HCT116 (cell line): Measurements from ENCODE around the gene MTHFD1L. TPM values are rescaled to one million over a fixed set of nuclear protein-coding genes. Genes with fewer than 3 reads are reported as not detected.

Experiments used
- ATAC-seq: fragments of 200-7000 bp; cut with Tn5 transposase; 2 replicates; pipeline ENCODE4 v1.9.1; 2020; ENCODE audit warnings: mild to moderate bottlenecking, moderate library complexity
- BruUV-seq: library from RNA; stranded (reverse); fragments of 400-500 nt; replicated peaks from 2 replicates; lab custom pipeline; 2021; lab: Mats Ljungman, UMichigan
- CTCF ChIA-PET: fragments of 300-600 bp; sonication (Branson Sonifier 250); formaldehyde crosslinking; loops from one replicate; lab custom pipeline; 2021; ENCODE audit warnings: antibody characterized with exemption; lab: Charles Lee
- POLR2A ChIA-PET: fragments of 300-600, 350-600 bp; sonication (Branson Sonifier 250); formaldehyde crosslinking; loops from one replicate; lab custom pipeline; 2021; ENCODE audit warnings: antibody characterized with exemption; lab: Charles Lee
- RAD21 ChIA-PET, 2 experiments: fragments of 300-600 bp; sonication (Branson Sonifier 250); formaldehyde crosslinking; loops; one replicate each; lab custom pipeline; 2023; ENCODE audit warnings: low total read pairs in 2 of 2; ENCODE audit not compliant: uncharacterized antibody in 2 of 2, unreplicated experiment in 2 of 2, low non-redundant PET in 1 of 2; lab: Charles Lee
- DNase-seq: peaks from one replicate; pipeline ENCODE4 v3.0.0-alpha.2; 2010; ENCODE audit warnings: low read depth, low spot score
- H2AFZ ChIP-seq: fragments of 200-600 bp; shearing (Covaris generic), sonication (generic); 2 replicates; pipeline ENCODE4 v1.6.1; 2017; ENCODE audit warnings: low read depth, mixed run types, mixed read lengths, antibody characterized with exemption, low read length; ENCODE audit not compliant: poor library complexity, severe bottlenecking
- H3K27ac ChIP-seq: 2 replicates; pipeline ENCODE4 v1.5.1; 2012; ENCODE audit warnings: low read depth, low read length
- H3K27me3 ChIP-seq: fragments of 200-600 bp; sonication (generic); 2 replicates; pipeline ENCODE4 v1.6.1; 2016; ENCODE audit warnings: mixed run types, low read length, mixed read lengths; ENCODE audit not compliant: insufficient read depth
- H3K36me3 ChIP-seq, 2 experiments: fragments of 200-500 bp in 1 of 2; fragments of 200-600 bp in 1 of 2; sonication (Bioruptor generic) in 1 of 2; sonication (generic) in 1 of 2; 2 replicates each; pipeline versions ENCODE4 v1.5.1 to v1.6.1; 2014 to 2016; ENCODE audit warnings: low read length in 2 of 2, inconsistent platforms in 1 of 2, mixed read lengths in 1 of 2, mixed run types in 1 of 2; ENCODE audit not compliant: insufficient read depth in 2 of 2, control insufficient read depth in 1 of 2
- H3K4me1 ChIP-seq, 2 experiments: fragments of 200-600 bp in 1 of 2; sonication (generic) in 1 of 2; 2 replicates each; pipeline versions ENCODE4 v1.5.1 to v1.6.1; 2012 to 2017; ENCODE audit warnings: low read length in 2 of 2, inconsistent platforms in 1 of 2, mild to moderate bottlenecking in 1 of 2, mixed read lengths in 1 of 2, mixed run types in 1 of 2, moderate library complexity in 1 of 2; ENCODE audit not compliant: insufficient read depth in 2 of 2, control insufficient read depth in 1 of 2
- H3K4me2 ChIP-seq: fragments of 200-600 bp; sonication (generic); 2 replicates; pipeline ENCODE4 v1.6.1; 2017; ENCODE audit warnings: mixed run types, low read length, mixed read lengths
- H3K4me3 ChIP-seq, 2 experiments: fragments of 200-600 bp in 1 of 2; sonication (generic) in 1 of 2; replicated peaks in 1 of 2; 2 replicates each; pipeline ENCODE4 v1.5.1; 2011 to 2016; ENCODE audit warnings: low read length in 2 of 2, control low read depth in 1 of 2, low read depth in 1 of 2, mild to moderate bottlenecking in 1 of 2, mixed read lengths in 1 of 2, mixed run types in 1 of 2
- H3K79me2 ChIP-seq: fragments of 200-600 bp; sonication (generic); 2 replicates; pipeline ENCODE4 v1.6.1; 2017; ENCODE audit warnings: mild to moderate bottlenecking, mixed run types, low read length, moderate library complexity, mixed read lengths; ENCODE audit not compliant: insufficient read depth
- H3K9ac ChIP-seq: fragments of 200-600 bp; sonication (generic); 2 replicates; pipeline ENCODE4 v1.6.1; 2016; ENCODE audit warnings: low read length, mixed read lengths
- H3K9me2 ChIP-seq: fragments of 200-600 bp; sonication (generic), shearing (Covaris generic); 2 replicates; pipeline ENCODE4 v1.6.1; 2017; ENCODE audit warnings: mixed run types, mild to moderate bottlenecking, moderate library complexity; ENCODE audit not compliant: insufficient read depth
- H3K9me3 ChIP-seq, 2 experiments: fragments of 200-500 bp in 1 of 2; fragments of 200-600 bp in 1 of 2; sonication (Bioruptor generic) in 1 of 2; sonication (generic) in 1 of 2; 2 replicates each; pipeline ENCODE4 v1.6.1; 2014 to 2017; ENCODE audit warnings: low read length in 2 of 2, mixed read lengths in 2 of 2, inconsistent platforms in 1 of 2, low read depth in 1 of 2, mild to moderate bottlenecking in 1 of 2, mixed run types in 1 of 2, moderate library complexity in 1 of 2; ENCODE audit not compliant: control insufficient read depth in 1 of 2, insufficient read depth in 1 of 2
- H4K20me1 ChIP-seq: fragments of 200-600 bp; sonication (generic), shearing (Covaris generic); 2 replicates; pipeline ENCODE4 v1.6.1; 2017; ENCODE audit warnings: mixed run types, mild to moderate bottlenecking, moderate library complexity; ENCODE audit not compliant: insufficient read depth
- CEBPB ChIP-seq: IDR thresholded peaks from 2 replicates; pipeline ENCODE4 v1.6.1; 2012; ENCODE audit warnings: low read depth
- EGR1 ChIP-seq: IDR thresholded peaks from 2 replicates; pipeline ENCODE4 v1.6.1; 2012; ENCODE audit warnings: low read depth
- ELF1 ChIP-seq: IDR thresholded peaks from 2 replicates; pipeline ENCODE4 v1.6.1; 2012; ENCODE audit warnings: low read depth, borderline replicate concordance
- FOSL1 ChIP-seq: IDR thresholded peaks from 2 replicates; pipeline ENCODE4 v1.6.1; 2012; ENCODE audit warnings: low read depth
- JUND ChIP-seq: IDR thresholded peaks from 2 replicates; pipeline ENCODE4 v1.6.1; 2012
- POLR2A ChIP-seq: IDR thresholded peaks from 2 replicates; pipeline ENCODE4 v1.7.0; 2011; ENCODE audit warnings: borderline replicate concordance; ENCODE audit not compliant: insufficient read depth, insufficient read length; ENCODE audit errors: extremely low read depth
- POLR2AphosphoS5 ChIP-seq: IDR thresholded peaks from 2 replicates; pipeline ENCODE4 v1.6.1; 2011; ENCODE audit warnings: mild to moderate bottlenecking, low read depth, low read length, moderate library complexity
- SIN3A ChIP-seq: IDR thresholded peaks from 2 replicates; pipeline ENCODE4 v1.6.1; 2012; ENCODE audit warnings: low read depth
- SP1 ChIP-seq: IDR thresholded peaks from 2 replicates; pipeline ENCODE4 v1.6.1; 2012; ENCODE audit warnings: low read depth
- SRF ChIP-seq: IDR thresholded peaks from 2 replicates; pipeline ENCODE4 v1.6.1; 2012; ENCODE audit warnings: low read depth
- TCF7L2 ChIP-seq: IDR thresholded peaks from 2 replicates; pipeline ENCODE4 v1.7.0; 2011; ENCODE audit warnings: borderline replicate concordance, inconsistent platforms; ENCODE audit not compliant: insufficient read depth, insufficient read length; ENCODE audit errors: extremely low read depth
- YY1 ChIP-seq: IDR thresholded peaks from 2 replicates; pipeline ENCODE4 v1.6.1; 2011; ENCODE audit warnings: low read length, low read depth, moderate library complexity, mild to moderate bottlenecking; ENCODE audit not compliant: insufficient replicate concordance; ENCODE audit errors: extremely low read depth
- ZFX ChIP-seq: fragments of 450-650 bp; IDR thresholded peaks from 2 replicates; pipeline ENCODE4 v1.6.1; 2017
- ZNF274 ChIP-seq: fragments of 200-500 bp; sonication (Bioruptor generic); IDR thresholded peaks from 2 replicates; pipeline ENCODE4 v1.6.1; 2014; ENCODE audit warnings: mild to moderate bottlenecking, low read depth, low read length, inconsistent platforms
- intact Hi-C: fragments of 100-400 bp; cut with micrococcal nuclease; formaldehyde crosslinking; loops from 2 replicates; pipeline ENCODE4 v1.10.0; 2022
- total RNA-seq: library from RNA; stranded (reverse); gene quantifications from one replicate; pipeline ENCODE4 v1.2.1, GENCODE V29; 2021; ENCODE audit not compliant: unreplicated experiment
- TF ChIP-seq, protein P1 (sequence below), 3 experiments: fragments of 200-600 bp in 1 of 3; sonication (generic) in 1 of 3; IDR thresholded peaks in 2 of 3; conservative IDR thresholded peaks in 1 of 3; 2 replicates each; pipeline ENCODE4 v1.5.1; 2012 to 2017; ENCODE audit warnings: low read depth in 2 of 3, low read length in 2 of 3, antibody characterized with exemption in 1 of 3, borderline replicate concordance in 1 of 3, control low read depth in 1 of 3, mild to moderate bottlenecking in 1 of 3, mixed read lengths in 1 of 3, mixed run types in 1 of 3, moderate library complexity in 1 of 3; ENCODE audit not compliant: insufficient read depth in 1 of 3
- TF ChIP-seq, protein P2 (sequence below): IDR thresholded peaks from 2 replicates; pipeline ENCODE4 v1.6.1; 2012
- TF ChIP-seq, protein P3 (sequence below): IDR thresholded peaks from 2 replicates; pipeline ENCODE4 v1.6.1; 2011; ENCODE audit warnings: mild to moderate bottlenecking, low read length, moderate library complexity; ENCODE audit not compliant: insufficient replicate concordance; ENCODE audit errors: extremely low read depth

MTHFD1L gene
- total RNA-seq, 1 experiment from 2014 or later = 127 TPM

DNA sequence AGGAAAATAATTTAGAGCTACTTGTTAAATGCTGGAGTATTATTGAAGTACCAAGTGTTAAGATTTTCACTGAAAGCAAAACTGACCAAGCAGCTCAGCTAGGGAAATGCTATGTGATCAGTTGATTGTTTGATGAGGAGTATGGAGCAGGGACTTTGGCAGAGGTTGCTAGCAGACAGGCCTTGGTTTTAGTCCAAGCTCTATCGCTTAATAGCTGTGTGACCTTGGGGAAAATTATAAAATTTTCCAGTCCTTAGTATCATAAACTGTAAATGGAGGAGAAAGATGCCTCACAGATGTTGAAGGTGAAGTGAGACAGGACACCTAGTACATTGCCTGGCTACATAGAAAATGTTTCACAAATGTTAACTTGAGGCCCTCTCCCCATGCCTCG, 136.6 kb downstream of the MTHFD1L start:
- TF ChIP-seq EGR1 (no peak), YY1 (no peak), FOSL1 (no peak), POLR2AphosphoS5 (no peak), SRF (no peak), TCF7L2 (no peak), POLR2A (no peak), CEBPB (no peak), JUND (no peak), ZNF274 (no peak), ZFX (no peak), ELF1 (no peak), SP1 (no peak), SIN3A (no peak)
- TF ChIP-seq, protein P1, sequence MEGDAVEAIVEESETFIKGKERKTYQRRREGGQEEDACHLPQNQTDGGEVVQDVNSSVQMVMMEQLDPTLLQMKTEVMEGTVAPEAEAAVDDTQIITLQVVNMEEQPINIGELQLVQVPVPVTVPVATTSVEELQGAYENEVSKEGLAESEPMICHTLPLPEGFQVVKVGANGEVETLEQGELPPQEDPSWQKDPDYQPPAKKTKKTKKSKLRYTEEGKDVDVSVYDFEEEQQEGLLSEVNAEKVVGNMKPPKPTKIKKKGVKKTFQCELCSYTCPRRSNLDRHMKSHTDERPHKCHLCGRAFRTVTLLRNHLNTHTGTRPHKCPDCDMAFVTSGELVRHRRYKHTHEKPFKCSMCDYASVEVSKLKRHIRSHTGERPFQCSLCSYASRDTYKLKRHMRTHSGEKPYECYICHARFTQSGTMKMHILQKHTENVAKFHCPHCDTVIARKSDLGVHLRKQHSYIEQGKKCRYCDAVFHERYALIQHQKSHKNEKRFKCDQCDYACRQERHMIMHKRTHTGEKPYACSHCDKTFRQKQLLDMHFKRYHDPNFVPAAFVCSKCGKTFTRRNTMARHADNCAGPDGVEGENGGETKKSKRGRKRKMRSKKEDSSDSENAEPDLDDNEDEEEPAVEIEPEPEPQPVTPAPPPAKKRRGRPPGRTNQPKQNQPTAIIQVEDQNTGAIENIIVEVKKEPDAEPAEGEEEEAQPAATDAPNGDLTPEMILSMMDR (IDR thresholded peaks at IDR 0.05 in 2 of 3, conservative IDR thresholded peaks at IDR 0.05 in 1 of 3; ENCODE audit: borderline replicate concordance in 1 of 3, insufficient read depth in 1 of 3, low read depth in 2 of 3, low read length in 2 of 3) = no peak
- TF ChIP-seq, protein P2, sequence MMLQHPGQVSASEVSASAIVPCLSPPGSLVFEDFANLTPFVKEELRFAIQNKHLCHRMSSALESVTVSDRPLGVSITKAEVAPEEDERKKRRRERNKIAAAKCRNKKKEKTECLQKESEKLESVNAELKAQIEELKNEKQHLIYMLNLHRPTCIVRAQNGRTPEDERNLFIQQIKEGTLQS = no peak
- TF ChIP-seq, protein P3, sequence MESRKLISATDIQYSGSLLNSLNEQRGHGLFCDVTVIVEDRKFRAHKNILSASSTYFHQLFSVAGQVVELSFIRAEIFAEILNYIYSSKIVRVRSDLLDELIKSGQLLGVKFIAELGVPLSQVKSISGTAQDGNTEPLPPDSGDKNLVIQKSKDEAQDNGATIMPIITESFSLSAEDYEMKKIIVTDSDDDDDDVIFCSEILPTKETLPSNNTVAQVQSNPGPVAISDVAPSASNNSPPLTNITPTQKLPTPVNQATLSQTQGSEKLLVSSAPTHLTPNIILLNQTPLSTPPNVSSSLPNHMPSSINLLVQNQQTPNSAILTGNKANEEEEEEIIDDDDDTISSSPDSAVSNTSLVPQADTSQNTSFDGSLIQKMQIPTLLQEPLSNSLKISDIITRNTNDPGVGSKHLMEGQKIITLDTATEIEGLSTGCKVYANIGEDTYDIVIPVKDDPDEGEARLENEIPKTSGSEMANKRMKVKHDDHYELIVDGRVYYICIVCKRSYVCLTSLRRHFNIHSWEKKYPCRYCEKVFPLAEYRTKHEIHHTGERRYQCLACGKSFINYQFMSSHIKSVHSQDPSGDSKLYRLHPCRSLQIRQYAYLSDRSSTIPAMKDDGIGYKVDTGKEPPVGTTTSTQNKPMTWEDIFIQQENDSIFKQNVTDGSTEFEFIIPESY = no peak
- H4K20me1 ChIP-seq = 0 out of 2 replicates have a peak, but pooled peaks cover 5% of the 10 kb centered on the region
- H3K4me3 ChIP-seq = no peak overlapping the region
- no peaks in the 10 kb centered on the region for H3K9me3 ChIP-seq
- ChIA-PET CTCF (interaction anchor here (1.1 to 1.4 kb wide), 2 partner anchors 12 to 333 kb away, joined by 3 to 5 read pairs; no protein-coding TSS in a partner anchor), POLR2A (no interaction called here), RAD21 (no interaction called here)
- peaks cover 0 to 6% of the 10 kb centered on the region in 2 experiments; a peak in 1 of 4 replicates for H3K36me3 ChIP-seq
- no peak overlapping the region for H3K4me2 ChIP-seq
- no peaks in the 10 kb centered on the region for H3K9me2 ChIP-seq
- ATAC-seq = no peak
- no peak for DNase-seq
- peaks cover 17 to 20% of the 10 kb centered on the region in 2 experiments; a peak in 3 of 4 replicates for H3K4me1 ChIP-seq
- H2AFZ ChIP-seq = no peak overlapping the region
- H3K27me3 ChIP-seq = no peaks in the 10 kb centered on the region
- H3K9ac ChIP-seq = no peak overlapping the region
- no peaks in the 10 kb centered on the region; the same call in 1 of the 2 replicates for H3K79me2 ChIP-seq
- BruUV-seq = no TSS peak
- intact Hi-C loops = no loop called here
- H3K27ac ChIP-seq = no peak overlapping the region
